Measurements from ENCODE around the gene HDGFL1.

HDGFL1 gene

DNA sequence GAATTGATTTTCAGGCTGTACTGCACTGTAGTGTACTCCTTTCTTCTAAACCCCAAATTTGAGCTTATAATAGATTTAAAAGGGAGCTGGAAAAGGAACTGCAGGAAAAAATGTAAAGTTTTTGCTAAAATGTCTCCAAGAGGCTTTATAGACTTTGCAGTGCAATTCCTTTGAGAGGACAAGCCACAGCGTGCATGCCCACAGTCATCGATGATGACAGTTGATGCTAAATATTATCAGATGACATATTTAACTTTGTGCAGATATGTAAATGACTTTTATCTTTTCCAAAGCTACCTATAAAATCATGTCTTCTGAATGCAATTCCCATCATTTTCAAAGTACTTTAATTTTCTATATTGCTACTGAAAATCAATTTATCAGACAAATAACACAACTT, 24.3 kb upstream of the HDGFL1 start:
- no CpG with 5 or more reads among the region's 2 CpGs for WGBS (ENCODE audit: insufficient coverage)
- Histone ChIP-seq H3K4me3 (ENCODE audit: control insufficient read depth in 1 of 7, extremely low read depth in 1 of 7, insufficient read depth in 4 of 7, low read depth in 2 of 7, low read length in 6 of 7) (no peak overlapping the region), H3K27me3 (replicated peaks in 2 of 5; ENCODE audit: control insufficient read depth in 4 of 5, insufficient read depth in 5 of 5, low read length in 4 of 5) (no peaks in the 10 kb centered on the region), H3K27ac (ENCODE audit: insufficient read depth in 1 of 2, low read depth in 1 of 2, low read length in 2 of 2, poor library complexity in 1 of 2, severe bottlenecking in 2 of 2) (no peak overlapping the region), H3K9me3 (ENCODE audit: control extremely low read depth in 1 of 5, control insufficient read depth in 4 of 5, insufficient read depth in 2 of 5, low read depth in 1 of 5, low read length in 4 of 5) (no peaks in the 10 kb centered on the region), H3K4me1 (ENCODE audit: control extremely low read depth in 1 of 4, control insufficient read depth in 4 of 4, insufficient read depth in 4 of 4, low read length in 3 of 4) (no peaks in the 10 kb centered on the region), H3K36me3 (ENCODE audit: control insufficient read depth in 4 of 4, insufficient read depth in 4 of 4, low read length in 3 of 4) (no peaks in the 10 kb centered on the region)
- DNase-seq, result no peak
- CTCF ChIA-PET, result interaction anchor here (0.8 kb wide), 1 partner anchor 9 kb away, joined by 4 read pairs; no protein-coding TSS in a partner anchor
- POLR2A ChIA-PET, result no interaction called here

- no peak overlapping the region for H3K4me3 ChIP-seq (ENCODE audit: control insufficient read depth in 1 of 7, extremely low read depth in 1 of 7, insufficient read depth in 4 of 7, low read depth in 2 of 7, low read length in 6 of 7)
- ChIA-PET POLR2A (interaction anchor here (0.5 kb wide), 1 partner anchor 8 kb away, joined by 3 read pairs; no protein-coding TSS in a partner anchor), CTCF (interaction anchor here (1.3 kb wide), 1 partner anchor 27 kb away, joined by 3 read pairs; no protein-coding TSS in a partner anchor)
- DNase-seq, result no peak
- no peaks in the 10 kb centered on the region for H3K4me1 ChIP-seq (ENCODE audit: control extremely low read depth in 1 of 4, control insufficient read depth in 4 of 4, insufficient read depth in 4 of 4, low read length in 3 of 4)
- 83% methylated on average over 1 of the region's 1 CpG for WGBS (ENCODE audit: insufficient coverage)
- no peaks in the 10 kb centered on the region for H3K9me3 ChIP-seq (ENCODE audit: control extremely low read depth in 1 of 5, control insufficient read depth in 4 of 5, insufficient read depth in 2 of 5, low read depth in 1 of 5, low read length in 4 of 5)
- no peaks in the 10 kb centered on the region for H3K36me3 ChIP-seq (ENCODE audit: control insufficient read depth in 4 of 4, insufficient read depth in 4 of 4, low read length in 3 of 4)
- no peak overlapping the region for H3K27ac ChIP-seq (ENCODE audit: insufficient read depth in 1 of 2, low read depth in 1 of 2, low read length in 2 of 2, poor library complexity in 1 of 2, severe bottlenecking in 2 of 2)
- H3K27me3 ChIP-seq (replicated peaks in 2 of 5; ENCODE audit: control insufficient read depth in 4 of 5, insufficient read depth in 5 of 5, low read length in 4 of 5), result no peaks in the 10 kb centered on the region
Observed at GRCh38 chr6:22546236-22546635, 23.1 kb upstream of the HDGFL1 start.

- no peak overlapping the region for H3K27ac ChIP-seq (ENCODE audit: insufficient read depth in 1 of 2, low read depth in 1 of 2, low read length in 2 of 2, poor library complexity in 1 of 2, severe bottlenecking in 2 of 2)
- no peaks in the 10 kb centered on the region for H3K9me3 ChIP-seq (ENCODE audit: control extremely low read depth in 1 of 5, control insufficient read depth in 4 of 5, insufficient read depth in 2 of 5, low read depth in 1 of 5, low read length in 4 of 5)
- DNase-seq, result no peak
- H3K4me1 ChIP-seq (ENCODE audit: control extremely low read depth in 1 of 4, control insufficient read depth in 4 of 4, insufficient read depth in 4 of 4, low read length in 3 of 4), result no peaks in the 10 kb centered on the region
- no peak overlapping the region for H3K4me3 ChIP-seq (ENCODE audit: control insufficient read depth in 1 of 7, extremely low read depth in 1 of 7, insufficient read depth in 4 of 7, low read depth in 2 of 7, low read length in 6 of 7)
- WGBS (ENCODE audit: insufficient coverage), result no CpG with 5 or more reads among the region's 2 CpGs
- CTCF ChIA-PET, result no interaction called here
- POLR2A ChIA-PET, result no interaction called here
- H3K27me3 ChIP-seq (replicated peaks in 2 of 5; ENCODE audit: control insufficient read depth in 4 of 5, insufficient read depth in 5 of 5, low read length in 4 of 5), result no peaks in the 10 kb centered on the region
- no peaks in the 10 kb centered on the region for H3K36me3 ChIP-seq (ENCODE audit: control insufficient read depth in 4 of 4, insufficient read depth in 4 of 4, low read length in 3 of 4)
Observed at GRCh38 chr6:22550971-22551670, 18.2 kb upstream of the HDGFL1 start.

DNA sequence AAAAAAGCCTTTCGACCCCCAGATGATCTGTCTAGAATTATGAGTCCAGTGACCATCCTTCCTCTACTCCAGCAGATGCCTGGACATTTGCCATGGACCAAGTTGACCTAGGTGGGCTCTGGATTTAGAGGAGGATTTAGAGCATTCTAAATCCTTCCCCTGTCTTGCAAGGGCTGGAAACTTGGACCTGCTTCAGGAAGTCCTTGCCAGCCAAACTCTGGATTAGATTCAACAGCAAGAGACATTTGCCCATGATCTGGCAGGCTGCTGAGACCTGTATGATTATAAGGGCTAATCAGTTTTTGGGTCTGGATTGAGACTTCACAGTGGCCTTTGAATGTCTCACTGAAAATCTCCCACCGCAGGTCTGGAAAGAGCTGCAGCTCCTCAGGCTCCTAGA, 13.1 kb upstream of the HDGFL1 start:
- no peaks in the 10 kb centered on the region for H3K4me1 ChIP-seq (ENCODE audit: control extremely low read depth in 1 of 4, control insufficient read depth in 4 of 4, insufficient read depth in 4 of 4, low read length in 3 of 4)
- CTCF ChIA-PET, result no interaction called here

GRCh38 chr6:22557007-22557406, 12.4 kb upstream of the HDGFL1 start:
- no peak for DNase-seq
- no peak overlapping the region for H3K27ac ChIP-seq (ENCODE audit: insufficient read depth in 1 of 2, low read depth in 1 of 2, low read length in 2 of 2, poor library complexity in 1 of 2, severe bottlenecking in 2 of 2)
- H3K27me3 ChIP-seq (replicated peaks in 2 of 5; ENCODE audit: control insufficient read depth in 4 of 5, insufficient read depth in 5 of 5, low read length in 4 of 5), result no peaks in the 10 kb centered on the region
- H3K4me3 ChIP-seq (ENCODE audit: control insufficient read depth in 1 of 7, extremely low read depth in 1 of 7, insufficient read depth in 4 of 7, low read depth in 2 of 7, low read length in 6 of 7), result no peak overlapping the region
- POLR2A ChIA-PET, result no interaction called here
- no peaks in the 10 kb centered on the region for H3K9me3 ChIP-seq (ENCODE audit: control extremely low read depth in 1 of 5, control insufficient read depth in 4 of 5, insufficient read depth in 2 of 5, low read depth in 1 of 5, low read length in 4 of 5)
- CTCF ChIA-PET, result no interaction called here
- no peaks in the 10 kb centered on the region for H3K4me1 ChIP-seq (ENCODE audit: control extremely low read depth in 1 of 4, control insufficient read depth in 4 of 4, insufficient read depth in 4 of 4, low read length in 3 of 4)
- 100% methylated on average over 3 of the region's 6 CpGs for WGBS (ENCODE audit: insufficient coverage)
- H3K36me3 ChIP-seq (ENCODE audit: control insufficient read depth in 4 of 4, insufficient read depth in 4 of 4, low read length in 3 of 4), result no peaks in the 10 kb centered on the region

More for the DNA sequence above, 13.1 kb upstream of the HDGFL1 start:
- Histone ChIP-seq H3K9me3 (ENCODE audit: control extremely low read depth in 1 of 5, control insufficient read depth in 4 of 5, insufficient read depth in 2 of 5, low read depth in 1 of 5, low read length in 4 of 5) (no peaks in the 10 kb centered on the region), H3K27ac (ENCODE audit: insufficient read depth in 1 of 2, low read depth in 1 of 2, low read length in 2 of 2, poor library complexity in 1 of 2, severe bottlenecking in 2 of 2) (no peak overlapping the region), H3K36me3 (ENCODE audit: control insufficient read depth in 4 of 4, insufficient read depth in 4 of 4, low read length in 3 of 4) (no peaks in the 10 kb centered on the region), H3K27me3 (replicated peaks in 2 of 5; ENCODE audit: control insufficient read depth in 4 of 5, insufficient read depth in 5 of 5, low read length in 4 of 5) (no peaks in the 10 kb centered on the region), H3K4me3 (ENCODE audit: control insufficient read depth in 1 of 7, extremely low read depth in 1 of 7, insufficient read depth in 4 of 7, low read depth in 2 of 7, low read length in 6 of 7) (no peak overlapping the region)
- no peak for DNase-seq
- WGBS (ENCODE audit: insufficient coverage), result 90% methylated on average over 2 of the region's 2 CpGs
- POLR2A ChIA-PET, result no interaction called here

DNA sequence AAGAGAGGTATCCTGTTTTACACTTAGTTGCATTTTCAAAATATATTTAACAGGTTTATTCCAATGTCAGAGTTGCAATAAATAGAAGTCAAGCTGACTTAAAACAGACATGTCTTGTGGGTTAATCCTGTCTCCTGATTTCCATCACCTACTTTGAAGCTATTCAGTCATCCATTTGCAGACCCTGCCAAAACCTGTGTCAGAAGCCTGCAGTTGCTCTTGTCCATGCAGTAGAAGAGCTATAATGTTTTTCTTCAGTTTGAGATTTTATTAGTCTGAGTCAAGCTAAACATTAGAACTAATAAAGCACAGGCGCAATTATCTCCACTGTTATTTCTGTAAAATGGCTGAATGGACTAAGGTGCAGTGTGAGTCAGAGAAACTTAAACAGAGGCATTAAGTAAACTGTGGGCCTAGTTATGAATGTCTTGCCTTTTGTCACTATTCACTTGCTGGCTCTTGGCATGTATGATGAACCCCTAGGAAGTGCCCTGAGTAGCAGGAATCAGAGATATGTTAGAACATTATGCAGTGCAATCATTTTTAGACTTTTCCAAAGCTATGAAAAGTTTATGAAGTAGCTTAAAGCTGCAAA, 11.0 kb upstream of the HDGFL1 start:
- 100% methylated on average over 1 of the region's 1 CpG for WGBS (ENCODE audit: insufficient coverage)
- CTCF ChIA-PET, result no interaction called here

DNA sequence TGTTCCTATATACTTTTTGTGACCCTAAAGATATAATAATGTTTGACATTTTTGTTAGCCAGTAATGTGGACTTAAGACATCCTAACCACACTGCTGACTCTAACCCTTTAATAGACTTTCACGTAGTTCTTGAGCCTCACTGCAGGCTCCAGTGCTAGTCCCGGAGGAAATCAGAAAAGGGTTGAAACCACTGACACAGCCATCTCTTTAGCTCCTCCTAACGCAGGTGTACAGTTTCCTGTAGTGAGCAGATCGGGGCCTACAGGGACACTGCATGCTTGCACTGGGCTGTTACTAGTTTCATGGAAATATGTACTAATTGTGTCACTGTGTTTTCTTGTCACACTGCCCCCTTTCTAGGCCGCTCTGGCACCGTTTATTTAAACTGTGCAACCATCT, 512 bp upstream of the HDGFL1 start:
- Histone ChIP-seq H3K36me3 (ENCODE audit: control insufficient read depth in 4 of 4, insufficient read depth in 4 of 4, low read length in 3 of 4) (no peaks in the 10 kb centered on the region), H3K9me3 (ENCODE audit: control extremely low read depth in 1 of 5, control insufficient read depth in 4 of 5, insufficient read depth in 2 of 5, low read depth in 1 of 5, low read length in 4 of 5) (peaks cover 0 to 5% (median 0%) of the 10 kb centered on the region in 5 experiments), H3K27ac (ENCODE audit: insufficient read depth in 1 of 2, low read depth in 1 of 2, low read length in 2 of 2, poor library complexity in 1 of 2, severe bottlenecking in 2 of 2) (no peak overlapping the region), H3K4me3 (ENCODE audit: control insufficient read depth in 1 of 7, extremely low read depth in 1 of 7, insufficient read depth in 4 of 7, low read depth in 2 of 7, low read length in 6 of 7) (no peak overlapping the region), H3K27me3 (replicated peaks in 2 of 5; ENCODE audit: control insufficient read depth in 4 of 5, insufficient read depth in 5 of 5, low read length in 4 of 5) (no peaks in the 10 kb centered on the region), H3K4me1 (ENCODE audit: control extremely low read depth in 1 of 4, control insufficient read depth in 4 of 4, insufficient read depth in 4 of 4, low read length in 3 of 4) (no peaks in the 10 kb centered on the region)
- WGBS (ENCODE audit: insufficient coverage), result 95% methylated on average over 6 of the region's 6 CpGs
- CTCF ChIA-PET, result no interaction called here
- DNase-seq, result no peak
- POLR2A ChIA-PET, result no interaction called here

More for the DNA sequence above, 11.0 kb upstream of the HDGFL1 start:
- no peaks in the 10 kb centered on the region for H3K4me1 ChIP-seq (ENCODE audit: control extremely low read depth in 1 of 4, control insufficient read depth in 4 of 4, insufficient read depth in 4 of 4, low read length in 3 of 4)
- no peaks in the 10 kb centered on the region for H3K9me3 ChIP-seq (ENCODE audit: control extremely low read depth in 1 of 5, control insufficient read depth in 4 of 5, insufficient read depth in 2 of 5, low read depth in 1 of 5, low read length in 4 of 5)
- POLR2A ChIA-PET, result interaction anchor here (0.6 kb wide), 1 partner anchor 977 kb away, joined by 3 read pairs; no protein-coding TSS in a partner anchor
- H3K27me3 ChIP-seq (replicated peaks in 2 of 5; ENCODE audit: control insufficient read depth in 4 of 5, insufficient read depth in 5 of 5, low read length in 4 of 5), result no peaks in the 10 kb centered on the region
- DNase-seq, result no peak
- no peak overlapping the region for H3K4me3 ChIP-seq (ENCODE audit: control insufficient read depth in 1 of 7, extremely low read depth in 1 of 7, insufficient read depth in 4 of 7, low read depth in 2 of 7, low read length in 6 of 7)
- no peak overlapping the region for H3K27ac ChIP-seq (ENCODE audit: insufficient read depth in 1 of 2, low read depth in 1 of 2, low read length in 2 of 2, poor library complexity in 1 of 2, severe bottlenecking in 2 of 2)
- no peaks in the 10 kb centered on the region for H3K36me3 ChIP-seq (ENCODE audit: control insufficient read depth in 4 of 4, insufficient read depth in 4 of 4, low read length in 3 of 4)

Data from common myeloid progenitor, CD34-positive (primary cell).